GM21619 (cell line): Measurements from ENCODE around the gene INA.

Experiments used
- ATAC-seq: cut with Tn5 transposase; IDR thresholded peaks from one replicate; pipeline ENCODE4 v1.9.1; 2021; ENCODE audit not compliant: unreplicated experiment

Gene INA

DNA sequence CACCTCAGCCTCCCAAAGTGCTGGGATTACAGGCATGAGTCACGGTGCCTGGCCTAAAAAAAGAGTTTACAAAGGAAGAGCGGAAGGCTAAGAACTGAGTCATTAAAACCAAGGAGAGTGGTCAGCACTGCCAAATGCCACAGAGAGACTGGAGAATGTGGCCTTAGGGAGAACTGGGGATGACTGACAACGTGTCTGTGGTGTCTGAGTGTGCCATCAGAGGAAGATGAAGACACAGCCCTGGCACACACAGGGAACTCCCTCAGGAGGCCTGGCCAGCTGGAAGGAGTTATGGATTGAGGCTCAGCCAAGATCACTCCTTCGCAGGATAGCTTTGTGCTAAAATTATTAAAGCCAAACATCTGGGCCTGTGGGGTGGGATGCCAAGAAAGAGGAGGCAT is 3.9 kb upstream of the INA start:
- no peak for ATAC-seq

GRCh38 chr10:103276251-103276895 is 565 bp upstream of the INA start:
- no peak for ATAC-seq

- no peak for ATAC-seq
Measured at GRCh38 chr10:103277713-103278536, 987 bp downstream of the INA start.

DNA sequence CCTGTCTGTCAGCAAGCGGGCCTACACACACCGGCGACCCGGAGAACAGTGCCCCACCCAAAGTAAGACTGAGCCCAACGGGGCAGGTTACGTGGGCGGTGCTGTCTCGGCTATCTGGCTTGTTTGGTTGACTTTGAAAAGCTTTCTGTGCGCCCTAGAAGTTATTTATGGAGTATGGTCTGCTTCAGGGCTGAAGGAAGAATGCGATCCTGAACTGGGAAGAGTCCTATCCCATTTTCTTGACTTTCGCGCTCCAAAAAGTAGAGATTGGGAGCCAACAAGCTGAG is 1.5 kb downstream of the INA start:
- ATAC-seq = no peak

- no peak for ATAC-seq
Measured at GRCh38 chr10:103278862-103279298, 1.9 kb downstream of the INA start.

GRCh38 chr10:103280031-103280430 is 3.1 kb downstream of the INA start:
- no peak for ATAC-seq

DNA sequence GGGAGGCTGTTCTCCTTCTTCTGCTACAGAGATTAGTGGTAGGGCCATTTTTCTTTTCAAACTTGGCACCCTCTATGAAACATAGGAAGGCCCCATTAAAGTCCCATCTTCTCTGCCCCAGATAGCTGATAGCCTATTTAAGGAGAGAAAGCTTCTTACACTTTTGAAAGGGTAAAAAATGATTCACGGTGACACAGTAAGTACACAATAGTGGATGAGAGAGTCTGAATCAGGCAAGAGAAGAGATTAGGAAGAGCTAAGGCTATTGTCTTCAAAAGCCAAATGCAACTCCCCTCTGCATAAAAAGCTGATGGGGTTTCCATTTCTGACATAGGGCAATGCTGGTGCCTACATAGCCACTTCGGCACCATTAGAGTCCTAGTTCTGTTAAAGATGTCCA is 3.6 kb downstream of the INA start:
- ATAC-seq = no peak

GRCh38 chr10:103281753-103282152 is 4.8 kb downstream of the INA start:
- ATAC-seq = no peak

DNA sequence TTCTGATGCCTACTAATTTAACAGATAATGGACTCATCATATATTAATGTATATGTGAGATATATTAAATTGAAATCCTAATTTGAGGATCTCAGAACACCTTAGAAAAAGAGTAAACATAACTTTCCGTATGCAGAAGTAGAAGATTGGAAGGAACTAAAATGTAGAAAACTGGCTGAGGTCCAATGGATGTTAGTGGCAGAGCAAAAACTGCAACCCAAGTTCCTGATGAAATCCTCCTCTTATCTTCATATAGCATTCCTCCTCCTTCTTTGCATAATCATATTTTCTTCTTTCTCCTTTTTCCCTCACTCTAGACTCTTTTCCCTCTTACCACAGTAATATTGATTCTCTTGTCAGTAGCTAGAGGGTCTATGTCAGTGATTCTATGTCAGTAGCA is 6.0 kb downstream of the INA start:
- no peak for ATAC-seq

DNA sequence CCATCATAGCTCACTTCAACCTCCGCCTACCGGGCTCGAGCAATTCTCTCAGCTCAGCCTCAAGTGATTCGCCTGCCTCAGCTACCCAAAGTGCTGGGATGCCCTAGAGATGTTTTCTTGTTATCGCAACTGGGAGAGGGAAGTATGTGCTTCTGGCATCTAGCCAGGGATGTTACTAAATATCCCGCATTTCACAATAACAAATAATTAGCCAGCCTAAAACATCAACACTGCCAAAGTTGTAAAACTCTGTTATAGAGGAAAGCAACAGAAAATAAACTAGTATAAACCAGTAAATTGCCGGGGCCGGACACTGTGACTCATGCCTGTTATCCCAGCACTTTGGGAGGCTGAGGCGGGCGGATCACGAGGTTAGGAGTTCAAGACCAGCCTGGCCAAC is 7.2 kb downstream of the INA start:
- ATAC-seq = no peak

- no peak for ATAC-seq
Measured at GRCh38 chr10:103287992-103288391, 11.1 kb downstream of the INA start.

DNA sequence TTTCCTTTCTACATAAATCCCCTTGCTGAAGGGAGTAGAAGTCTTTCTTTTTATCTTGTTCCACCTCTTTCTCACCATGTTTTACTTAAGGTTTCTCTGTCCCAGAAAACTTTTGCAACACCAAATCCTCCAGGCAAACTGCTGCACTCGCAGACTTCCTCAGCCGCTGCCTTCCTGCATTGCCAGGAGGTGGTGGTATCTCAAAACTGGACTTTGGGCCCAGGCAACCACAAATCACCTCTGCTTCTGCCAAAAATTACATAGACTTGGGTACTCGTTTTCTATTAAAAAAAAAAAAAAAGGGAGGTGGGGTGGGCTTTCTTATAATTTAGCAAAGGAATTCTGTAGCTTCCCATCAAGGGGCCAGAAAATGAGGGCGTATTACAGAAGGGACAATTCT is 14.7 kb downstream of the INA start:
- no peak for ATAC-seq

- no peak for ATAC-seq
Measured at GRCh38 chr10:103295374-103296015, 18.6 kb downstream of the INA start.

- ATAC-seq = no peak
Measured at GRCh38 chr10:103307594-103307993, 30.7 kb downstream of the INA start.

- no peak for ATAC-seq
Measured at GRCh38 chr10:103310197-103310596, 33.3 kb downstream of the INA start.

DNA sequence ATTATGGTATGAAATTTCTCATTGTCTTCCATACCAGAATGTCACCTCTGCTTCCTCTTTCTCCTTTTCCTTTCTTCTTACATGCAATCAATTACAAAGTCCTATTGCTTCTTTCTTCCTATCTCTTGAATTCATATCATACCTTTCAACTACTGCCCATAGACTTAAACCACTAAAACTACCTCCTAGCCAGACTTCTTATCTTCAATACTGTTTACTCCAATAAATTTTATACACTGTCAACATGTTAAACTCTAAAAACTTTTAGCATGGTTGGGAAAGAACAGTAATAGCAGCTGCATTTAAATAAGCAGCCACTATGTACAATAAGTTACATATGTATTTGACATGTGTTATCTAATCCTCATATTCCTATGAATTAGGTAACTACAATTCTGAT is 39.1 kb downstream of the INA start:
- ATAC-seq = no peak

DNA sequence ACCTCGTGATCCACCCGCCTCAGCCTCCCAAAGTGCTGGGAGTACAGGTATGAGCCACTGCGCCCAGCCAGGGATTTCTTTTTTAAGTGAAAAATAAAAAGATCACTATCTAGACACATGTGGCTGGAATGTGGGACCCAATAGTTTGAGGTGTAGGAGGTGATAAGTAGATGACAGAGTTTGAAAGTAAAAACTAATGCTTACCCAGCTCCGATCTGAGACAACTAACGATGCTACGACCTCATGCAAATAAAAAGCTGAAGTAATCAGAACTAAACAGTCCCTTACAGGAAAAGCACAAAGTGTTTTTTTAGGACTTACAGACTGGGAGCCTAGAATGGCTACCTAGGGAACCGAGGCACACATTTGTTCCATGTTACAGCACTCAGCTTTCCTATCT is 51.0 kb downstream of the INA start:
- ATAC-seq = no peak

DNA sequence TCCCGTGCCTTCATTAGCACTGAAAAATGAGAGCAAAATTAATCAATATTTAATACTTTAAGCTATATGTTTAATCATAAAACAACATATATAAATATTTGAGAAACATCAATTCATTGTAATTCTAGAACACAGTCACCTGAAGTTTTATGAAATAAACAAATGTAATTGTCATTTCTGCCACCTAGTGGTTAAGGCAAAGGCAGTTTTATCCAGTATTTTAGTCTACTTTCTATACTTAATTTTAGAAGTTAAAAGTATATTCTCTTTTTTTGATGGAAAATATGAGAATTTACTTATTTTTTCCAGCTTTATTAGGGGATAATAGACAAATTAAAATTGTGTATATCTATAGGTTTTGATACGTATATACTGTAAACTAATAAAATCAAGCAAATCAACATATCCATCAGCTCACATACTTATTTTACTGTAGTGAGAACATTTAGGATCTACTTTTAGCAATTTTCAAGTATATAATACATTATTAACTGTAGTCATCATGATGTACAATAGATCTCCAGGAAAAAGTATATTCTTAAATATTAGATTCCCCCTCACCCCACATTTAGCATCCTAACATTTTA is 57.1 kb downstream of the INA start:
- no peak for ATAC-seq

GRCh38 chr10:103334567-103334966 is 57.6 kb downstream of the INA start:
- no peak for ATAC-seq

DNA sequence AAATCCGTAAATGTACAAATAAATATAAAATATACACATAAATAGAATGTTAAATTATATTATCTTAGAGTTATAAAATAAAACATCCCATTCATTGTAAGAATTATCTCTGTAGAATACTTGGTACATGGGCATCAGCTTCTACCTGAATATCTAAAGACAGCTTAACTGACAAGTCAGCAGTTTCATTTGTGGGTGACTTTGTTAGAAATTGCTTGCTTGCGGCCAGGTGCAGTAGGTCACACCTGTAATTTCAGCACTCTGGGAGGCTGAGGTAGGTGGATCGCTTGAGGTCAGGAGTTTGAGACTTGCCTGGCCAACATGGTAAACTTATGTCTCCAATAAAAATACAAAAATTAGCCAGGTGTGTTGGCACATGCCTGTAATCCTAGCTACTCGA is 59.4 kb downstream of the INA start:
- ATAC-seq = no peak
